Thoracic aorta (tissue), 2 donors: ENCODE measurements around the gene TEKT5. TPM values are rescaled to one million over a fixed set of nuclear protein-coding genes. Genes with fewer than 3 reads are reported as not detected.

Source experiments
- ATAC-seq: fragments of 150-250 bp; one replicate; pipeline ENCODE4 v1.8.0; 2017; ENCODE audit warnings: low read depth; ENCODE audit not compliant: insufficient number of reproducible peaks, low FRiP score
- DNase-seq: peaks from one replicate; pipeline ENCODE4 v3.0.0-alpha.2; 2020; ENCODE audit warnings: low spot score
- H3K27ac ChIP-seq, 2 donors: fragments of 200-600 bp; sonication (generic); 1 replicate in 1 of 2; 2 replicates in 1 of 2; pipeline ENCODE4 v1.5.1; 2016; ENCODE audit warnings: mild to moderate bottlenecking in 2 of 2, moderate library complexity in 2 of 2
- H3K27me3 ChIP-seq: fragments of 200-600 bp; sonication (generic); replicated peaks from 2 replicates; pipeline ENCODE4 v1.6.0; 2016; ENCODE audit warnings: mild to moderate bottlenecking; ENCODE audit not compliant: insufficient read depth
- H3K36me3 ChIP-seq: fragments of 200-600 bp; sonication (generic); one replicate; pipeline ENCODE4 v1.5.1; 2016
- H3K4me1 ChIP-seq, 2 donors: fragments of 200-600 bp; sonication (generic); 1 replicate in 1 of 2; 2 replicates in 1 of 2; pipeline versions ENCODE4 v1.5.1 to v1.6.0; 2016; ENCODE audit warnings: low read depth in 2 of 2, mild to moderate bottlenecking in 1 of 2; ENCODE audit not compliant: control insufficient read depth in 1 of 2
- H3K4me3 ChIP-seq: fragments of 200-600 bp; sonication (generic); 2 replicates; pipeline ENCODE4 v1.5.1; 2016; ENCODE audit warnings: mild to moderate bottlenecking
- H3K9me3 ChIP-seq: fragments of 200-600 bp; sonication (generic); 2 replicates; pipeline ENCODE4 v1.5.1; 2016
- CTCF ChIP-seq: fragments of 200-600 bp; sonication (generic); IDR thresholded peaks from one replicate; pipeline ENCODE4 v1.5.1; 2019; ENCODE audit warnings: antibody characterized with exemption
- total RNA-seq, 2 donors: library from RNA; depleted of rRNA; stranded (reverse); fragments of >200 nt; gene quantifications; one replicate each; pipeline versions ENCODE4 v1.1.0 to v1.2.3, GENCODE V29; 2016

Gene TEKT5
- total RNA-seq, 2 donors from 2014 or later: not detected

GRCh38 chr16:10678655-10679054 lies 16.1 kb downstream of the TEKT5 start:
- Histone ChIP-seq H3K36me3 (no peaks in the 10 kb centered on the region), H3K27me3 (no peaks in the 10 kb centered on the region), H3K4me1 (no peaks in the 10 kb centered on the region), H3K4me3 (no peak overlapping the region), H3K27ac (no peak overlapping the region), H3K9me3 (no peaks in the 10 kb centered on the region)
- DNase-seq (no peak), ATAC-seq (no peak)
- no peak for TF ChIP-seq CTCF

- DNase-seq (no peak), ATAC-seq (no peak)
- no peak for TF ChIP-seq CTCF
Measured at GRCh38 chr16:10676284-10676683, 18.4 kb downstream of the TEKT5 start.

GRCh38 chr16:10675861-10676260 lies 18.9 kb downstream of the TEKT5 start:
- no peak for DNase-seq
- no peak for ATAC-seq

More at GRCh38 chr16:10676284-10676683, 18.4 kb downstream of the TEKT5 start:
- no peaks in the 10 kb centered on the region for H3K4me1 ChIP-seq
- no peaks in the 10 kb centered on the region for H3K27me3 ChIP-seq
- H3K9me3 ChIP-seq: no peaks in the 10 kb centered on the region
- no peaks in the 10 kb centered on the region for H3K36me3 ChIP-seq
- no peak overlapping the region for H3K27ac ChIP-seq
- no peak overlapping the region for H3K4me3 ChIP-seq

GRCh38 chr16:10675216-10675615 lies 19.5 kb downstream of the TEKT5 start:
- TF ChIP-seq CTCF: no peak
- DNase-seq: no peak
- Histone ChIP-seq H3K9me3 (no peaks in the 10 kb centered on the region), H3K27me3 (no peaks in the 10 kb centered on the region), H3K27ac (no peak overlapping the region), H3K36me3 (no peaks in the 10 kb centered on the region), H3K4me3 (no peak overlapping the region), H3K4me1 (no peaks in the 10 kb centered on the region)
- no peak for ATAC-seq

More at GRCh38 chr16:10675861-10676260, 18.9 kb downstream of the TEKT5 start:
- Histone ChIP-seq H3K27ac (no peak overlapping the region), H3K27me3 (no peaks in the 10 kb centered on the region), H3K36me3 (no peaks in the 10 kb centered on the region), H3K4me3 (no peak overlapping the region), H3K4me1 (no peaks in the 10 kb centered on the region), H3K9me3 (no peaks in the 10 kb centered on the region)
- TF ChIP-seq CTCF: no peak

GRCh38 chr16:10671729-10672128 lies 23.0 kb downstream of the TEKT5 start:
- no peak for ATAC-seq
- Histone ChIP-seq H3K27me3 (no peaks in the 10 kb centered on the region), H3K36me3 (no peaks in the 10 kb centered on the region), H3K4me3 (no peak overlapping the region), H3K4me1 (no peaks in the 10 kb centered on the region), H3K27ac (no peak overlapping the region), H3K9me3 (no peaks in the 10 kb centered on the region)
- DNase-seq: no peak
- TF ChIP-seq CTCF: no peak
